ENCODE measurements around the gene TMEM167A.

TMEM167A gene

DNA sequence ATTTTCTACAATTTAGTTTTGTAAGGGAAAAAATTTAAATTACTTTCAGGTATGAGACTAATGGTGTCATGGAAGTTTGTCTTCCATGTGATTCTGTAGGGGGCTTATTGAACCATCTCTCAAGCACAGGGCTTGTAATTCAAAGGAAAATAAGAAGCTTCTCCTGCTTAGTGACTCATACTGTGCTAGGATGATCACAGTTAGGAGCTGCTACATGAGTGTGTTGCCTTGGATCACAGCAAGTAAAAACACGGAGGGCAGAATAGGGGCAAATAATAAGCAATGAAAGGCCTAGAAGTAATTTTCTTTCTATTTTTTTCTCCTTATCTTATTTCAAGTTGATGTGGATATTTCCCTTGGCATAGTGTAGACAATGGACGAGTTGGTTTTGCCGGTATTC, 28.9 kb downstream of the TMEM167A start:
- POLR2A ChIA-PET: interaction anchor here (0.9 kb wide), 1 partner anchor 29 kb away, joined by 4 read pairs; the partner anchor contains the start of genes TMEM167A and XRCC4
- CTCF ChIA-PET: no interaction called here
- TF ChIP-seq ARNT (IDR thresholded peaks at IDR 0.05): no peak
- no peak for TF ChIP-seq TARDBP (IDR thresholded peaks at IDR 0.05)
- no peak for TF ChIP-seq FOXA1 (IDR thresholded peaks at IDR 0.05)
- TF ChIP-seq ZNF384 (IDR thresholded peaks at IDR 0.05): no peak
- no peak for TF ChIP-seq BHLHE40 (IDR thresholded peaks at IDR 0.05; ENCODE audit: borderline replicate concordance)
- TF ChIP-seq FOXK2 (IDR thresholded peaks at IDR 0.05): no peak
- TF ChIP-seq NFRKB (IDR thresholded peaks at IDR 0.05): no peak
- no peak for TF ChIP-seq FOXM1 (IDR thresholded peaks at IDR 0.05; ENCODE audit: borderline replicate concordance)
- no peak for TF ChIP-seq ELF4 (IDR thresholded peaks at IDR 0.05)
- TF ChIP-seq CTBP1 (IDR thresholded peaks at IDR 0.05; ENCODE audit: borderline replicate concordance): no peak
- TF ChIP-seq PKNOX1 (IDR thresholded peaks at IDR 0.05): no peak
- TF ChIP-seq SUZ12 (IDR thresholded peaks at IDR 0.05): no peak
- TF ChIP-seq SP1 (IDR thresholded peaks at IDR 0.05): no peak
- no peak for TF ChIP-seq LEF1 (IDR thresholded peaks at IDR 0.05; ENCODE audit: borderline replicate concordance)
- TF ChIP-seq L3MBTL2 (conservative IDR thresholded peaks at IDR 0.05): no peak
- TF ChIP-seq HDGF (IDR thresholded peaks at IDR 0.05; ENCODE audit: borderline replicate concordance): no peak
- DNase-seq (ENCODE audit: extremely low spot score): no peak

- TF ChIP-seq FOXM1 (IDR thresholded peaks at IDR 0.05; ENCODE audit: borderline replicate concordance) (no peak), ZNF384 (IDR thresholded peaks at IDR 0.05) (no peak), FOXA1 (IDR thresholded peaks at IDR 0.05) (no peak)
- POLR2A ChIA-PET: interaction anchor here (0.6 kb wide), 1 partner anchor 9 kb away, joined by 3 read pairs; no protein-coding TSS in a partner anchor
- CTCF ChIA-PET: no interaction called here
- no peak for DNase-seq (ENCODE audit: extremely low spot score)
Measured at GRCh38 chr5:83044926-83045325, 32.3 kb downstream of the TMEM167A start.

GRCh38 chr5:83042507-83042906, 34.7 kb downstream of the TMEM167A start:
- DNase-seq (ENCODE audit: extremely low spot score): no peak
- TF ChIP-seq NFRKB (IDR thresholded peaks at IDR 0.05) (no peak), TARDBP (IDR thresholded peaks at IDR 0.05) (no peak), FOXM1 (IDR thresholded peaks at IDR 0.05; ENCODE audit: borderline replicate concordance) (no peak), CTBP1 (IDR thresholded peaks at IDR 0.05; ENCODE audit: borderline replicate concordance) (no peak), PKNOX1 (IDR thresholded peaks at IDR 0.05) (no peak), BHLHE40 (IDR thresholded peaks at IDR 0.05; ENCODE audit: borderline replicate concordance) (no peak), L3MBTL2 (conservative IDR thresholded peaks at IDR 0.05) (no peak), FOXK2 (IDR thresholded peaks at IDR 0.05) (no peak), HDGF (IDR thresholded peaks at IDR 0.05; ENCODE audit: borderline replicate concordance) (no peak), SP1 (IDR thresholded peaks at IDR 0.05) (no peak), SUZ12 (IDR thresholded peaks at IDR 0.05) (no peak), FOXA1 (IDR thresholded peaks at IDR 0.05) (no peak), ZNF384 (IDR thresholded peaks at IDR 0.05) (no peak), ARNT (IDR thresholded peaks at IDR 0.05) (no peak), LEF1 (IDR thresholded peaks at IDR 0.05; ENCODE audit: borderline replicate concordance) (no peak), ELF4 (IDR thresholded peaks at IDR 0.05) (no peak)
- POLR2A ChIA-PET: no interaction called here
- CTCF ChIA-PET: no interaction called here

DNA sequence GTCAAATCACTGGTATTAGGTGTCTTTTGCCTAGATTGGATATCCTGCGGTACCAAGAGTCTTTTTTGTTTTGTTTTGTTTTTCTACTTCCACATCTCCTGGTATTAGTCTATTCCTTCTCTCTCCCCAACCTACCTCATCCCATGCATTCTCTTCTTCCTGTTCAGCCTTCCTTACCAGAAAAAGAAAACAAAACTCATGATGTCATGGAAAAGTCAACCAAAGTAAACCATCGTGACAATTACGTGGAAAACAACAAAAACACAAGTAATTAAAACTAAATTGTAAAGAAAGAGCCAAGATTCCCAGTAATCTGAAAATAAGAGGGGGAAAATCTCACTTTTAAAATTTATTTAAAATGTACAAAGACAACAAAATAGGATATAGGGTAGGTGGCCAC, 38.3 kb downstream of the TMEM167A start:
- CTCF ChIA-PET: no interaction called here

GRCh38 chr5:83036991-83037575, 40.1 kb downstream of the TMEM167A start:
- ChIA-PET CTCF (interaction anchor here (0.7 kb wide), 1 partner anchor 121 kb away, joined by 3 read pairs; no protein-coding TSS in a partner anchor), POLR2A (no interaction called here)
- no peak for DNase-seq (ENCODE audit: extremely low spot score)
- no peak for TF ChIP-seq L3MBTL2 (conservative IDR thresholded peaks at IDR 0.05)

More for the DNA sequence above, 38.3 kb downstream of the TMEM167A start:
- POLR2A ChIA-PET: no interaction called here
- no peak for TF ChIP-seq NFRKB (IDR thresholded peaks at IDR 0.05)
- no peak for TF ChIP-seq ELF4 (IDR thresholded peaks at IDR 0.05)
- no peak for TF ChIP-seq L3MBTL2 (conservative IDR thresholded peaks at IDR 0.05)
- no peak for TF ChIP-seq CTBP1 (IDR thresholded peaks at IDR 0.05; ENCODE audit: borderline replicate concordance)
- no peak for DNase-seq (ENCODE audit: extremely low spot score)

- TF ChIP-seq PKNOX1 (IDR thresholded peaks at IDR 0.05) (no peak), NFRKB (IDR thresholded peaks at IDR 0.05) (no peak), ARNT (IDR thresholded peaks at IDR 0.05) (no peak), L3MBTL2 (conservative IDR thresholded peaks at IDR 0.05) (no peak), FOXK2 (IDR thresholded peaks at IDR 0.05) (no peak), ELF4 (IDR thresholded peaks at IDR 0.05) (no peak), CTBP1 (IDR thresholded peaks at IDR 0.05; ENCODE audit: borderline replicate concordance) (no peak), FOXM1 (IDR thresholded peaks at IDR 0.05; ENCODE audit: borderline replicate concordance) (no peak), SP1 (IDR thresholded peaks at IDR 0.05) (no peak), ZNF384 (IDR thresholded peaks at IDR 0.05) (no peak), FOXA1 (IDR thresholded peaks at IDR 0.05) (no peak), LEF1 (IDR thresholded peaks at IDR 0.05; ENCODE audit: borderline replicate concordance) (no peak), HDGF (IDR thresholded peaks at IDR 0.05; ENCODE audit: borderline replicate concordance) (no peak), BHLHE40 (IDR thresholded peaks at IDR 0.05; ENCODE audit: borderline replicate concordance) (no peak)
- POLR2A ChIA-PET: interaction anchor here (0.6 to 2.3 kb wide), 2 partner anchors 9 to 42 kb away, joined by 3 to 11 read pairs; partner anchors contain the start of genes TMEM167A and XRCC4
- CTCF ChIA-PET: no interaction called here
- no peak for DNase-seq (ENCODE audit: extremely low spot score)
Measured at GRCh38 chr5:83035373-83036100, 41.7 kb downstream of the TMEM167A start.
